ELF-1 (cell line): ENCODE measurements around the gene ZFYVE9.
A peak's percentile ranks its signal among the peaks of the same experiment; 100 is the strongest.
"Not testable (repeated sequence)": the region's sequence is repeated elsewhere in the genome, so short reads cannot be mapped to it uniquely, and the experiment has no call there.

Experiments used
- DNase-seq: peaks from one replicate; pipeline ENCODE4 v3.0.0-alpha.2; 2016; ENCODE audit warnings: low read depth, low spot score

Gene ZFYVE9, protein sequence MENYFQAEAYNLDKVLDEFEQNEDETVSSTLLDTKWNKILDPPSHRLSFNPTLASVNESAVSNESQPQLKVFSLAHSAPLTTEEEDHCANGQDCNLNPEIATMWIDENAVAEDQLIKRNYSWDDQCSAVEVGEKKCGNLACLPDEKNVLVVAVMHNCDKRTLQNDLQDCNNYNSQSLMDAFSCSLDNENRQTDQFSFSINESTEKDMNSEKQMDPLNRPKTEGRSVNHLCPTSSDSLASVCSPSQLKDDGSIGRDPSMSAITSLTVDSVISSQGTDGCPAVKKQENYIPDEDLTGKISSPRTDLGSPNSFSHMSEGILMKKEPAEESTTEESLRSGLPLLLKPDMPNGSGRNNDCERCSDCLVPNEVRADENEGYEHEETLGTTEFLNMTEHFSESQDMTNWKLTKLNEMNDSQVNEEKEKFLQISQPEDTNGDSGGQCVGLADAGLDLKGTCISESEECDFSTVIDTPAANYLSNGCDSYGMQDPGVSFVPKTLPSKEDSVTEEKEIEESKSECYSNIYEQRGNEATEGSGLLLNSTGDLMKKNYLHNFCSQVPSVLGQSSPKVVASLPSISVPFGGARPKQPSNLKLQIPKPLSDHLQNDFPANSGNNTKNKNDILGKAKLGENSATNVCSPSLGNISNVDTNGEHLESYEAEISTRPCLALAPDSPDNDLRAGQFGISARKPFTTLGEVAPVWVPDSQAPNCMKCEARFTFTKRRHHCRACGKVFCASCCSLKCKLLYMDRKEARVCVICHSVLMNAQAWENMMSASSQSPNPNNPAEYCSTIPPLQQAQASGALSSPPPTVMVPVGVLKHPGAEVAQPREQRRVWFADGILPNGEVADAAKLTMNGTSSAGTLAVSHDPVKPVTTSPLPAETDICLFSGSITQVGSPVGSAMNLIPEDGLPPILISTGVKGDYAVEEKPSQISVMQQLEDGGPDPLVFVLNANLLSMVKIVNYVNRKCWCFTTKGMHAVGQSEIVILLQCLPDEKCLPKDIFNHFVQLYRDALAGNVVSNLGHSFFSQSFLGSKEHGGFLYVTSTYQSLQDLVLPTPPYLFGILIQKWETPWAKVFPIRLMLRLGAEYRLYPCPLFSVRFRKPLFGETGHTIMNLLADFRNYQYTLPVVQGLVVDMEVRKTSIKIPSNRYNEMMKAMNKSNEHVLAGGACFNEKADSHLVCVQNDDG (N-terminal part only)

GRCh38 chr1:52141513-52142219 lies at the start of gene ZFYVE9:
Gene ZFYVE9, plus strand, starts transcription at chr1:52142089. Its CDS starts 91,118 bp downstream, at chr1:52233207.
- peak; percentile 85 for DNase-seq

- DNase-seq, result not testable (repeated sequence)
Measured at GRCh38 chr1:52094300-52094699, 47.6 kb upstream of the ZFYVE9 start.

- no peak for DNase-seq
Measured at GRCh38 chr1:52096216-52096615, 45.7 kb upstream of the ZFYVE9 start.

- peak; percentile 46 for DNase-seq
Measured at GRCh38 chr1:52098139-52098871, 43.6 kb upstream of the ZFYVE9 start.

- DNase-seq, result no peak
Measured at GRCh38 chr1:52102336-52103013, 39.4 kb upstream of the ZFYVE9 start.

GRCh38 chr1:52111492-52111891 lies 30.4 kb upstream of the ZFYVE9 start:
- no peak for DNase-seq

DNA sequence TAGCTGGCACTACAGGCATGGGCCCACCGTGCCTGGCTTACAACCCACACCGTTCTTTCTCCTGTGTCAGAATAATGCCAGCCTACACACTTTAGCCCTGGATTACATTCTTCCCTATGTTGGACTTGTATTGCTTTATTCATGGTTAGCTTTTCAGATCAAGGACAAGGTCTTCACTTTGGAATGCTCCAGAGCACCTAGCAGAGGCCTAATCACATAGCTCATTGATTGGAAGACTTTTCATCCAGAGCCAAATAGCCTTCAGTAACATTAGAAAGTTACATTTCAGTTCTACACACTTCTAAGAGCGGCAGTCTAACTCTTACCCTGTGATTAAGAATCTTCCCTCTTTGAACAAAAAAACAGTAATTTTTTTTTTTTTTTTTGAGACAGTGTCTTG lies 29.4 kb upstream of the ZFYVE9 start:
- no peak for DNase-seq

DNA sequence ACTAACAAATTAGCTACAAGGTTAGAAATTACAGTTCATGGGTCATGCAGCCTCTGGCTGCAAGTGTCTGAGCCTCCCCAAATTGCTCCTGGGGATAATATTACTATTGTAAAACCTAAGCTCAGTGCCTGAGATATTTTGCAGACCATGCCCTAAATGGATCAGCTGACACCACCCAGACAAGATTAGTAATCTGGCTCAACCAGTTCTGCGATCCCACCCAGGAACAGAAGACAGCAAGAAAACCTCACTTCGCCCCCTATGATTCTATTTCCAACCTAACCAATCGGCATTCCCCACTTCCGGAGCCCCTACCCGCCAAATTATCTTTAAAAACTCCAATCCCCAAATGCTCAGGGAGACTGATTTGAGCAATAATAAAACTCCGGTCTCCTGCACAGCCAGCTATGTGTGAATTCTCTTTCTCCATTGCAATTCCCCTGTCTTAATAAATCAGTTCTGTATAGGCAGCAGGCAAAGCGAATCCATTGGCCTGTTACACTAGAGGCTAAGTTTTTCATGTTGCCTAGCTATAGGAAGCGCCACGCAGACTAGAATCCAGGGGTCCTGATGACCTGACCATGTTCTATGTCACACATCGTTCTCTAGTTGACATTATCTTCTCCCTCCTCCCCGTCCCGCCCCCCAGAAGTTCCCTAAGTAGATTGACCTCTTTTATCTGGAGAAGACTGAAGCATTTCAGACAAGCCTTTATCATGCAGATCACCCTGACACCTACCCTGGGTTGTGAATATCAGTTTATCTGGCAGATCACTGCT lies 22.4 kb upstream of the ZFYVE9 start:
- DNase-seq, result peak; percentile 77

DNA sequence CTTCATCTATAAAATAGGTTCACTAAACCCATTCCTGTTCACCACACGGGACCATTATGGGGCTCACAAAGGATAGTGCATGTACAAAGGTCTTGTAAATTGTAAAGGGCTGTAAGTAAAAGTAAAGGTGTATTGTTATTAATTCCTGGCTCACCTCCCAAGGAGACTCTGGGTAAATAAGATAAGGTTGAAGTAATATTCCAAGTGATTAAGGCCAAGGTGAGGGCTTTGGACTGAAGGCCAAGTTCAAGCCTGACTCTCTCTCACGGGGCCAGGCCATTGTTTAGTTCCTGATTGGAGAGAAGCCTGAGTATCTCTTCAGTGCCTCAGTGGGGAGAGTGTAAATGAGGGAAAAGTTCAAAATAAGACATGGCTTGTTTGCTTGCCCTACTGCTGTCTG lies 19.5 kb upstream of the ZFYVE9 start:
- DNase-seq, result no peak

GRCh38 chr1:52123622-52124021 lies 18.3 kb upstream of the ZFYVE9 start:
- no peak for DNase-seq

DNA sequence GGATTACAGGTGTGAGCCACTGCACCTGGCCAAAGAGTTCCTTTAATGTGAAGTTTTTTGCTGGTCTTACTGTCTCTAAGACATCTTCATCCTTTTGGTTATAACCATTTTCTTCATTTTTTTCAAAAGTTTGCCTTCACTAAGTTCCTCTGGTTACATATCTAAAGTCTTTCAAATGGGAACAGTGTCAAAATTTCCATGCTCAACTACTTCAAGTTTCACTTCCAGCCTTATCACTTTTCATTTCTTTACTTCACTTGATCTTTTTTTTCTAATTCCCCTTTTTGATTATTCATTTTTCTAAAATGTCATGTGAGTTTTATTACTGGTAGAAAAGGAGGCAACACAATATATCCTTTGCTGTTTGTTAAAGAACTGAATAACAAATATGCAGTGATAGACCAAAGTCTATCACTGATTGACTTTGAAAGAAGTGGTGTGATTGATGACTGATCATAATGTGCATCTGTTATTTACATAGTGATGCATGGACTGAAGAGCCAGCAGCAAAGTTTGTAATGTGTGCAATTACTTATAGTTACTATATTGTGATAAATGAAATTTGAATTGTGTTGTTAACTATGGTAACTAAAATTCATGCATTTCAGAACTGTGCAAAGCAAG lies 16.0 kb upstream of the ZFYVE9 start:
- DNase-seq, result no peak

DNA sequence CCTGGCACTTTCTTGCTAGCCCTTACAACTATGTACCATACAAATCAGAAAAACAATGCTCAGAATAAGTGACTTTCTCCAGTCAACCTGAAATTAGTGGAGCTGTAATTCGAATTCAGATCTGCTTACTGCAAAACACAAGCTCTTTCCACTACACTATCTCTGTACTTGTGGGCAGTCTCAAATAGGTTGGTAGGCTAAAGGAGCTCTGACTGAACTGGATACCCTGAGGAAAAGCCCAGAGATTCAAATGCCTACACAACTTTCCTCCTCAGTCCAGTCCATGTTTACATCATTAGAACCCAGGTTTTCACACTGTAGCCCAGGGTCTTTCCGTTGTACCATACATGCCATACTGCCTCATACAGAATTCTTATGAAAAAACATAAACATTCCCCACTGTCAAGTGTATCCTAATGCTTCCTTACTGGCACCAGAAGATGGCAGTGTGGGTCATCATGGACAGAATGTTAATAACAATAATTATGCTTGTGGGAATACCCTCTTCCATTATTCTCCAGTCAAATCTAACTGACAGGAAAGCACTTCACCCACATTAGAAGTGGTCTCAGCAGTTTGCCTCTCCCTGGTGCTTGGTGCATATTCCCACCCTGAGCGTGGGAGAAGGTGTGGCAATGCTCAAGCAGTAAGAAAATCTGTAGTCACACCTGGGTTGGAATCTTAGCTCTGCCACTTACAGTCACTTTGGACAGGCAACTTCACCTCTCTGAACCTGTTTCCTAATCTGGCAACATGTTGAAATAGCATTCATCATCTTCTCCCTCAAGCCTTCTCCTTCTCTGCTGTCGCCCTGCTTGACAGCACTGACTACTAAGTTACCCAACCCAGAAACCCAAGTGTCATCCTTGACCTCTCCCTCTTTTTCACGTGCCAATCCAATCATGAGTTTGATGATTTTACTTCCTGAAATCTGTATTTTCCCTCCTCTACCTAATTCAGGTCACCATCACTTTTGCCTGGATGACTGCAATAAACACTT lies 14.4 kb upstream of the ZFYVE9 start:
- no peak for DNase-seq

- DNase-seq, result no peak
Measured at GRCh38 chr1:52139817-52140540, 1.9 kb upstream of the ZFYVE9 start.

- no peak for DNase-seq
Measured at GRCh38 chr1:52140633-52141512, 1.0 kb upstream of the ZFYVE9 start.

DNA sequence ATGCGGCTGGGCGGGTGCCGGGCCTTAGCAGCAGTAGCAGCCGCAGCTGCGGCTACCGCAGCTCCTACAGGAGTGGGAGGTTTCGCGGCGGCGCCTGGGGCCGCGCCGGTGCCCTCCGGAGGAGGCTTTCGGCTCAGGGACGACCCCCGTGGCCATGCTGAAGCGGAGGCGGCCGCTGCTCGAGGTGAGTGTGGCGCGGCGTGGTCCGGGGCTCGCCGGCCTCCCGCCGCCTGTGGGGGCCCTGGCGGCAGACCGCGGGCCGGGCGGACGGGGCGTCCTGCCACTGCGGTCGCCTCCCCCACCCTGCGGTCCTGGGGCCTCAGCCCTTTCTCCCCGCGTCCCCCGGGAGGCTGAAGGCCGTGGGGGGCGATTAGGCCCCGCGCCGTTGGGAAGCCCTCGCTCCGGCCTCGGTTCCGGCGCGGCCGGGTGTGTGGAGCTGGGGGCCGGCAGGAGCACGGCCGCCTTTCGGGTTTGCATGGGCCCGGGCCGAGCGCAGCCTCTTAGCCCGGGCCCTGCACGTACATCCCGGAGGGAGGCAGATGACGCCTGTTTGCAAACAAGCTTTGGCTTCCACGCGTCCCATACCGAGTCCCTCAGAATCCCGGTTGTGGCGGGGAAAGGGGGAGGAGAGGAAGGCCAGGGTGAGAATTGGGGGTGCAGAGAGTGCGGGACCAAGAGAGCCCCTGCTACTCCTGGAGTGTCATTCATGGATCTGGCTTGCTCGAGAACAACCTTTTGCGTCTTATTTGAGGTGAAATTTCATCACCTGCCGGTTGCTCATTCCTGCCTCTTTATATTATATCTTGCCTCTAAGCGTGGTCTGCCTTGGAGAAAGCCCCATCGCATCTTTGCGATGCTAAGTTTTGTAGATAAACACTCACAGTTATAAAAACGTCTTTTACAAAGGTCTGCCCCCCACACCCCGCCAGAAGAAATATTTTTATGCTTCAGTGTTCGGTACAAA lies 613 bp downstream of the ZFYVE9 start:
- peak; percentile 73 for DNase-seq
